ENCODE measurements around the gene TP53BP1.
"Not testable (repeated sequence)": the region's sequence is repeated elsewhere in the genome, so short reads cannot be mapped to it uniquely, and the experiment has no call there.

The TP53BP1 gene
- total RNA-seq: 100.0 to 172 (median 144) reads per million in 9 experiments

- Mint-ChIP-seq H3K4me3 (peak within 1 kb of the TSS; percentile 91 to 93), H3K9me3 (no peaks in the 10 kb centered on the region), H3K27ac (peak within 1 kb of the TSS; percentile 93 to 96), H3K36me3 (ENCODE audit: insufficient read depth) (peaks cover 17% of the 10 kb centered on the region), H3K27me3 (no peaks in the 10 kb centered on the region), H3K4me1 (ENCODE audit: low read depth in 2 of 2) (peaks cover 21% of the 10 kb centered on the region in 2 donors)
- peak; percentile 92 to 94 (median 94) for DNase-seq
- ATAC-seq (replicated peaks): peak; percentile 98
Measured at GRCh38 chr15:43492673-43493601, at the start of gene TP53BP1. Gene TP53BP1, minus strand, starts transcription at chr15:43493156. Its CDS starts 113 bp downstream, at chr15:43493043.

- Mint-ChIP-seq H3K27ac (peak overlapping the region in 1 of 2 donors; percentile 38), H3K4me3 (no peak overlapping the region), H3K27me3 (no peaks in the 10 kb centered on the region), H3K4me1 (ENCODE audit: low read depth in 2 of 2) (no peaks in the 10 kb centered on the region), H3K9me3 (no peaks in the 10 kb centered on the region), H3K36me3 (ENCODE audit: insufficient read depth) (peaks cover 3% of the 10 kb centered on the region)
- DNase-seq: no peak
- ATAC-seq (replicated peaks): no peak
Measured at GRCh38 chr15:43541785-43542184, 48.8 kb upstream of the TP53BP1 start.

GRCh38 chr15:43538091-43538490 is 45.1 kb upstream of the TP53BP1 start:
- peaks cover 3% of the 10 kb centered on the region for H3K36me3 Mint-ChIP-seq (ENCODE audit: insufficient read depth)
- ATAC-seq (replicated peaks) (no peak), DNase-seq (no peak)
- no peak overlapping the region for H3K27ac Mint-ChIP-seq
- H3K9me3 Mint-ChIP-seq: no peaks in the 10 kb centered on the region
- no peaks in the 10 kb centered on the region for H3K27me3 Mint-ChIP-seq
- H3K4me1 Mint-ChIP-seq (ENCODE audit: low read depth in 2 of 2): no peaks in the 10 kb centered on the region
- H3K4me3 Mint-ChIP-seq: no peak overlapping the region

- H3K4me3 Mint-ChIP-seq: no peak overlapping the region
- no peak overlapping the region for H3K27ac Mint-ChIP-seq
- no peaks in the 10 kb centered on the region for H3K4me1 Mint-ChIP-seq (ENCODE audit: low read depth in 2 of 2)
- no peaks in the 10 kb centered on the region for H3K27me3 Mint-ChIP-seq
- no peaks in the 10 kb centered on the region for H3K9me3 Mint-ChIP-seq
- no peak for DNase-seq
- peaks cover 3% of the 10 kb centered on the region for H3K36me3 Mint-ChIP-seq (ENCODE audit: insufficient read depth)
- ATAC-seq (replicated peaks): no peak
Measured at GRCh38 chr15:43534897-43535296, 41.9 kb upstream of the TP53BP1 start.

- not testable (repeated sequence) for DNase-seq; H3K36me3 Mint-ChIP-seq (ENCODE audit: insufficient read depth); H3K4me1 Mint-ChIP-seq (ENCODE audit: low read depth in 2 of 2); H3K9me3 Mint-ChIP-seq; H3K27me3 Mint-ChIP-seq; H3K27ac Mint-ChIP-seq; ATAC-seq (replicated peaks); H3K4me3 Mint-ChIP-seq
Measured at GRCh38 chr15:43532826-43533225, 39.9 kb upstream of the TP53BP1 start.

- no peak overlapping the region for H3K27ac Mint-ChIP-seq
Measured at GRCh38 chr15:43531018-43531670, 38.2 kb upstream of the TP53BP1 start.

GRCh38 chr15:43529587-43530345 is 36.8 kb upstream of the TP53BP1 start:
- DNase-seq (no peak), ATAC-seq (replicated peaks) (no peak)
- H3K27me3 Mint-ChIP-seq: no peaks in the 10 kb centered on the region
- H3K27ac Mint-ChIP-seq: peak overlapping the region in 1 of 2 donors; percentile 56
- H3K9me3 Mint-ChIP-seq: no peaks in the 10 kb centered on the region
- H3K36me3 Mint-ChIP-seq (ENCODE audit: insufficient read depth): peaks cover 3% of the 10 kb centered on the region
- peaks cover 2 to 12% of the 10 kb centered on the region in 2 donors for H3K4me1 Mint-ChIP-seq (ENCODE audit: low read depth in 2 of 2)
- no peak overlapping the region for H3K4me3 Mint-ChIP-seq

More at GRCh38 chr15:43531018-43531670, 38.2 kb upstream of the TP53BP1 start:
- Mint-ChIP-seq H3K4me3 (no peak overlapping the region), H3K36me3 (ENCODE audit: insufficient read depth) (no peaks in the 10 kb centered on the region), H3K4me1 (ENCODE audit: low read depth in 2 of 2) (peaks cover 0 to under 1% of the 10 kb centered on the region in 2 donors), H3K27me3 (no peaks in the 10 kb centered on the region), H3K9me3 (no peaks in the 10 kb centered on the region)
- DNase-seq (no peak), ATAC-seq (replicated peaks) (no peak)

GRCh38 chr15:43529141-43529540 is 36.2 kb upstream of the TP53BP1 start:
- H3K9me3 Mint-ChIP-seq: no peaks in the 10 kb centered on the region
- H3K4me1 Mint-ChIP-seq (ENCODE audit: low read depth in 2 of 2): peaks cover 2 to 12% of the 10 kb centered on the region in 2 donors
- no peak for ATAC-seq (replicated peaks)
- no peaks in the 10 kb centered on the region for H3K27me3 Mint-ChIP-seq
- no peak overlapping the region for H3K27ac Mint-ChIP-seq
- DNase-seq: no peak
- H3K36me3 Mint-ChIP-seq (ENCODE audit: insufficient read depth): peaks cover 3% of the 10 kb centered on the region
- no peak overlapping the region for H3K4me3 Mint-ChIP-seq

GRCh38 chr15:43528542-43529007 is 35.6 kb upstream of the TP53BP1 start:
- no peak for ATAC-seq (replicated peaks)
- Mint-ChIP-seq H3K36me3 (ENCODE audit: insufficient read depth) (peaks cover 3% of the 10 kb centered on the region), H3K4me3 (no peak overlapping the region), H3K27me3 (no peaks in the 10 kb centered on the region), H3K27ac (no peak overlapping the region), H3K9me3 (no peaks in the 10 kb centered on the region), H3K4me1 (ENCODE audit: low read depth in 2 of 2) (peaks cover 2 to 12% of the 10 kb centered on the region in 2 donors)
- DNase-seq: no peak

- no peaks in the 10 kb centered on the region for H3K9me3 Mint-ChIP-seq
- DNase-seq (no peak), ATAC-seq (replicated peaks) (no peak)
- peaks cover 3% of the 10 kb centered on the region for H3K36me3 Mint-ChIP-seq (ENCODE audit: insufficient read depth)
- H3K4me3 Mint-ChIP-seq: no peak overlapping the region
- no peak overlapping the region for H3K27ac Mint-ChIP-seq
- H3K4me1 Mint-ChIP-seq (ENCODE audit: low read depth in 2 of 2): peaks cover 2 to 12% of the 10 kb centered on the region in 2 donors
- no peaks in the 10 kb centered on the region for H3K27me3 Mint-ChIP-seq
Measured at GRCh38 chr15:43527802-43528541, 35.0 kb upstream of the TP53BP1 start.

- Mint-ChIP-seq H3K4me1 (ENCODE audit: low read depth in 2 of 2) (peaks cover 2 to 12% of the 10 kb centered on the region in 2 donors), H3K9me3 (no peaks in the 10 kb centered on the region), H3K4me3 (no peak overlapping the region), H3K27ac (no peak overlapping the region), H3K36me3 (ENCODE audit: insufficient read depth) (peaks cover 3% of the 10 kb centered on the region), H3K27me3 (no peaks in the 10 kb centered on the region)
- no peak for ATAC-seq (replicated peaks)
- DNase-seq: no peak
Measured at GRCh38 chr15:43527016-43527801, 34.3 kb upstream of the TP53BP1 start.

GRCh38 chr15:43526261-43526930 is 33.4 kb upstream of the TP53BP1 start:
- Mint-ChIP-seq H3K36me3 (ENCODE audit: insufficient read depth) (peaks cover 3% of the 10 kb centered on the region), H3K4me1 (ENCODE audit: low read depth in 2 of 2) (peaks cover 2 to 12% of the 10 kb centered on the region in 2 donors), H3K9me3 (no peaks in the 10 kb centered on the region), H3K27me3 (no peaks in the 10 kb centered on the region), H3K4me3 (no peak overlapping the region), H3K27ac (peak overlapping the region in 1 of 2 donors; percentile 63)
- ATAC-seq (replicated peaks): no peak
- no peak for DNase-seq

Measured in effector memory CD8-positive, alpha-beta T cell (primary cell).